Measurements from ENCODE around the gene TXNDC11.

TXNDC11 gene

GRCh38 chr16:11717811-11718210 is 24.8 kb downstream of the TXNDC11 start:
- DNase-seq: no peak

GRCh38 chr16:11716336-11716735 is 26.3 kb downstream of the TXNDC11 start:
- DNase-seq: no peak

GRCh38 chr16:11715246-11715947 is 27.3 kb downstream of the TXNDC11 start:
- no peak for DNase-seq

- no peak for DNase-seq
These were observed 30.5 kb downstream of the TXNDC11 start for GRCh38 chr16:11712122-11712521.

GRCh38 chr16:11711662-11712061 is 31.0 kb downstream of the TXNDC11 start:
- DNase-seq: no peak

GRCh38 chr16:11708421-11708820 is 34.2 kb downstream of the TXNDC11 start:
- no peak for DNase-seq

GRCh38 chr16:11707679-11708197 is 34.9 kb downstream of the TXNDC11 start:
- DNase-seq: no peak

GRCh38 chr16:11706180-11706742 is 36.4 kb downstream of the TXNDC11 start:
- no peak for DNase-seq

GRCh38 chr16:11705311-11706025 is 37.2 kb downstream of the TXNDC11 start:
- no peak for DNase-seq

GRCh38 chr16:11700264-11701029 is 42.2 kb downstream of the TXNDC11 start:
- no peak for DNase-seq

GRCh38 chr16:11699234-11699894 is 43.3 kb downstream of the TXNDC11 start:
- no peak for DNase-seq

- DNase-seq: no peak
These were observed 44.4 kb downstream of the TXNDC11 start for GRCh38 chr16:11698271-11698689.

GRCh38 chr16:11697319-11697718 is 45.3 kb downstream of the TXNDC11 start:
- no peak for DNase-seq

GRCh38 chr16:11696266-11697012 is 46.2 kb downstream of the TXNDC11 start:
- DNase-seq: no peak

GRCh38 chr16:11692651-11693050 is 50.0 kb downstream of the TXNDC11 start:
- DNase-seq: no peak

- no peak for DNase-seq
These were observed 50.5 kb downstream of the TXNDC11 start for GRCh38 chr16:11692171-11692570.

GRCh38 chr16:11691771-11692170 is 50.9 kb downstream of the TXNDC11 start:
- no peak for DNase-seq

GRCh38 chr16:11691235-11691634 is 51.4 kb downstream of the TXNDC11 start:
- DNase-seq: no peak

- DNase-seq: no peak
These were observed 53.4 kb downstream of the TXNDC11 start for GRCh38 chr16:11689031-11689840.

- no peak for DNase-seq
These were observed 54.2 kb downstream of the TXNDC11 start for GRCh38 chr16:11688520-11688886.

All from effector CD8-positive, alpha-beta T cell (primary cell).